Measurements from ENCODE around the gene RPN1.
A peak's percentile ranks its signal among the peaks of the same experiment; 100 is the strongest.

RPN1 gene

GRCh38 chr3:128650096-128651050, at the start of gene RPN1:
TSS of gene RPN1 (minus strand) at chr3:128650818. CDS start at chr3:128650800, 18 bp downstream.
- peak within 1 kb of the TSS; percentile 93 for H3K4me3 ChIP-seq (ENCODE audit: low read depth, low read length)
- no peak for TF ChIP-seq CTCF (IDR thresholded peaks at IDR 0.05; ENCODE audit: low read depth, low read length, missing control alignments)
- DNase-seq (ENCODE audit: low read depth): peak; percentile 86

- no peak for DNase-seq (ENCODE audit: low read depth)
- peak overlapping the region; percentile 37 for H3K4me3 ChIP-seq (ENCODE audit: low read depth, low read length)
- TF ChIP-seq CTCF (IDR thresholded peaks at IDR 0.05; ENCODE audit: low read depth, low read length, missing control alignments): no peak
Observed at GRCh38 chr3:128698211-128699047, 47.8 kb upstream of the RPN1 start.

GRCh38 chr3:128697341-128697740, 46.7 kb upstream of the RPN1 start:
- no peak for TF ChIP-seq CTCF (IDR thresholded peaks at IDR 0.05; ENCODE audit: low read depth, low read length, missing control alignments)
- DNase-seq (ENCODE audit: low read depth): no peak

DNA sequence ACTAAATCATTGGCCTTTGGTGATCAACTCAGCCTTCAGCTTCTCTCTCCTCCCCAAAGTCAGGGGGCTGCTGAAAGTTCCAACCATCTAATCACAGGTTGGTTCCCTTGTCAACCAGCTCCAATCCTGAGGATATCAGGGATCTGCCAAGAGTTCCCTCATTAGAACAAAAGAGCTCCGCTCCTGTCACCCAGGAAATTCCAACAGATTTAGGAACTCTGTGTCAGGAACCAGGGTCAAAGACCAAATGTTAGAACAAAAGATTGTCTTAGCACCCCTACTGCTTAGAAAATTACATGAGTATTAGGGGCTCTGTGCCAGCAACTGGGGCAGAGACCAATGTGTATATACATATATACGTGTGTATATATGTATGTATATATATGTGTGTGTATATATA, 43.1 kb upstream of the RPN1 start:
- no peak overlapping the region for H3K4me3 ChIP-seq (ENCODE audit: low read depth, low read length)
- no peak for DNase-seq (ENCODE audit: low read depth)
- TF ChIP-seq CTCF (IDR thresholded peaks at IDR 0.05; ENCODE audit: low read depth, low read length, missing control alignments): no peak

More at GRCh38 chr3:128697341-128697740, 46.7 kb upstream of the RPN1 start:
- no peak overlapping the region for H3K4me3 ChIP-seq (ENCODE audit: low read depth, low read length)

DNA sequence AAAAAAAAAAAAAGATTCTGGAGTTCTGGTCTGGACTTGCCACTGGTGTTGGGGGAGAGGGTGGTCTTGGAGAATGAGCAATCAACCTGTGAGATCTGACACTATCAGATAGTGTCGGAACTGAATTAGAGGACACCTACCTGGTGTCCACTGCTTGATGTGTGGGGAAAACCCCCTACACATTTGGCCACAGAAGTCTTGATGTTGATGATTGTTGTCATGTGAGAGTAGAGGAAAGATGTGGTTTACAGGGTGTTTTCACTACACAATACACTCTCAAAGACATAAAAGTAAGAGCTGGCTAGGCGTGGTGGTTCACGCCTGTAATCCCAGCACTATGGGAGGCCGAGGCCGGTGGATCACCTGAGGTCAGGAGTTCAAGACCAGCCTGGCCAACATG, 38.4 kb upstream of the RPN1 start:
- DNase-seq (ENCODE audit: low read depth): no peak
- H3K4me3 ChIP-seq (ENCODE audit: low read depth, low read length): no peak overlapping the region

GRCh38 chr3:128686465-128686864, 35.8 kb upstream of the RPN1 start:
- no peak for TF ChIP-seq CTCF (IDR thresholded peaks at IDR 0.05; ENCODE audit: low read depth, low read length, missing control alignments)
- no peak overlapping the region for H3K4me3 ChIP-seq (ENCODE audit: low read depth, low read length)
- no peak for DNase-seq (ENCODE audit: low read depth)

More for the DNA sequence above, 38.4 kb upstream of the RPN1 start:
- TF ChIP-seq CTCF (IDR thresholded peaks at IDR 0.05; ENCODE audit: low read depth, low read length, missing control alignments): no peak

Data from GM12864 (cell line).